Neutrophil (primary cell): Measurements from ENCODE around the gene SEC31B.

Experiments used
- H3K27ac ChIP-seq: fragments of 200-600 bp; sonication (generic); 2 replicates; pipeline ENCODE4 v1.5.1; 2016; ENCODE audit warnings: mild to moderate bottlenecking, moderate library complexity
- H3K27me3 ChIP-seq: fragments of 200-600 bp; sonication (generic); 2 replicates; pipeline ENCODE4 v1.6.0; 2016; ENCODE audit warnings: mild to moderate bottlenecking
- H3K36me3 ChIP-seq: fragments of 200-600 bp; sonication (generic); 2 replicates; pipeline ENCODE4 v1.5.1; 2017
- H3K4me1 ChIP-seq, 2 experiments: fragments of 200-600 bp in 1 of 2; sonication (generic) in 1 of 2; 1 replicate in 1 of 2; 2 replicates in 1 of 2; pipeline versions ENCODE4 v1.5.1 to v1.6.1; 2013 to 2016; ENCODE audit warnings: low read depth in 1 of 2, low read length in 1 of 2, mild to moderate bottlenecking in 1 of 2, moderate library complexity in 1 of 2; ENCODE audit not compliant: control insufficient read depth in 1 of 2, insufficient read depth in 1 of 2
- H3K4me3 ChIP-seq, 2 experiments: fragments of 200-600 bp in 1 of 2; sonication (generic) in 1 of 2; 1 replicate in 1 of 2; 2 replicates in 1 of 2; pipeline ENCODE4 v1.5.1; 2013 to 2016; ENCODE audit warnings: low read depth in 1 of 2, low read length in 1 of 2, mild to moderate bottlenecking in 1 of 2, moderate library complexity in 1 of 2
- H3K9me3 ChIP-seq: fragments of 200-600 bp; sonication (generic); 2 replicates; pipeline ENCODE4 v1.5.1; 2016
- CTCF ChIP-seq: fragments of 200-600 bp; sonication (generic); IDR thresholded peaks from 2 replicates; pipeline ENCODE4 v1.5.1; 2016; ENCODE audit warnings: antibody characterized with exemption

The SEC31B gene

DNA sequence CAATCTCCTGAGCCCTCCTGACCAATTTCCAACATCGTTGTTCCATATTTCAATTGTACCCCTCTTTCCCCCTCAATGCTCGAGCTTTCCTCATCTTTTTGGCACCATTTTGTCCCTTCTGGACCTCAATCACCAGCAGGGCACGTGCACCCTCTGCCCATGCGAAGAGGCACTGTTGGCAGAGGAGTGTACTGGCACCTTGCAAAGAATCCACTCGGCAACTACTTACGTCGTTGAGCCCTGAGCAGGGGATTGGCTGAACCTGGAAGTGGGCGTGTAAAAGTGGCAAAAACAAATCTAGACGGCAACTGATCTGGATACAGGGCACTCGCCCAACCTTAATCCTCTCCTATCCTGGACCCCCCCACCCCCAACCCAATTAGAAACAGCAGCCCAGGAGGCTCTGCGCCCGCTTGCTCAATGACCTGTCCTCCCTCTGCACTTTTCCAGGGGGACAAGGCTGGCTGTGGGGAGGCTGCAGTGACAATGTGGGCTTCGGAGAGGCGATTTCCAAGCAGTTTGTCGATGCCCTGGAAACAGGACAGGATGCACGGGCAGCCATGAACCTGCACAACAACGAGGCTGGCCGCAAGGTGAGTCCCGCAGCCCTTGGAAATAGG lies 38.1 kb downstream of the SEC31B start:
- Histone ChIP-seq H3K4me3 (peak overlapping the region; percentile 73 to 80), H3K9me3 (no peaks in the 10 kb centered on the region), H3K27me3 (peaks cover 42% of the 10 kb centered on the region)

GRCh38 chr10:100480002-100480401 lies 39.7 kb downstream of the SEC31B start:
- H3K36me3 ChIP-seq, result no peaks in the 10 kb centered on the region
- H3K27ac ChIP-seq, result no peak overlapping the region
- no peak for TF ChIP-seq CTCF
- H3K4me1 ChIP-seq, result peaks cover 30 to 35% of the 10 kb centered on the region in 2 experiments
- peaks cover 42% of the 10 kb centered on the region for H3K27me3 ChIP-seq
- H3K9me3 ChIP-seq, result no peaks in the 10 kb centered on the region
- H3K4me3 ChIP-seq, result no peak overlapping the region

More for the DNA sequence above, 38.1 kb downstream of the SEC31B start:
- no peaks in the 10 kb centered on the region for H3K36me3 ChIP-seq
- peak; percentile 63 for TF ChIP-seq CTCF
- H3K27ac ChIP-seq, result peak overlapping the region; percentile 78
- peaks cover 30 to 35% of the 10 kb centered on the region in 2 experiments for H3K4me1 ChIP-seq

GRCh38 chr10:100479037-100479436 lies 40.6 kb downstream of the SEC31B start:
- Histone ChIP-seq H3K36me3 (no peaks in the 10 kb centered on the region), H3K27me3 (peaks cover 46% of the 10 kb centered on the region), H3K9me3 (no peaks in the 10 kb centered on the region)

GRCh38 chr10:100477970-100478369 lies 41.7 kb downstream of the SEC31B start:
- Histone ChIP-seq H3K36me3 (no peaks in the 10 kb centered on the region), H3K27me3 (peaks cover 53% of the 10 kb centered on the region), H3K4me1 (peaks cover 14 to 18% of the 10 kb centered on the region in 2 experiments), H3K4me3 (no peak overlapping the region), H3K27ac (no peak overlapping the region), H3K9me3 (no peaks in the 10 kb centered on the region)
- no peak for TF ChIP-seq CTCF

More at GRCh38 chr10:100479037-100479436, 40.6 kb downstream of the SEC31B start:
- no peak overlapping the region for H3K27ac ChIP-seq
- H3K4me3 ChIP-seq, result no peak overlapping the region
- TF ChIP-seq CTCF, result no peak
- H3K4me1 ChIP-seq, result peaks cover 25 to 29% of the 10 kb centered on the region in 2 experiments

DNA sequence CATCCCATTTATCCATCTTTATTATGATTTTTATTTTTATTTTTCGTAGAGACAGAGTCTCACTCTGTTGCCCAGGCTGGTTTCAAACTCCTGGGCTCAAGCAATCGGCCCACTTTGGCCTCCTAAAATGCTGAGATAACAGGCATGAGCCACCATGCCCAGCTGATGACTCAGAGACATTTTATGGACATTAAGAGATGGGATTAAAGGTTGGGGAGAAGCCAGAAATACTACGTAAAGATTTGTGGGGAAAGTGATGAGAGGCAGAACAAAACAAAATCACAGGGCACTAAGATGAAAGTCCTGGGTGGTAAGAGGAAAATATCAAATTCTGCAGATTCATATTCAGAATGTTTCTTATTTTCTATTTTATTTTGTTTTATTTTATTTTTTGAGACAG lies 49.3 kb downstream of the SEC31B start:
- Histone ChIP-seq H3K27ac (no peak overlapping the region), H3K9me3 (no peaks in the 10 kb centered on the region), H3K4me1 (no peaks in the 10 kb centered on the region), H3K27me3 (peaks cover 48% of the 10 kb centered on the region), H3K36me3 (no peaks in the 10 kb centered on the region), H3K4me3 (no peak overlapping the region)
- no peak for TF ChIP-seq CTCF
